COLO668 (cell line): ENCODE measurements around the gene SLC16A4.

Experiments used
- DNase-seq: peaks from one replicate; lab custom pipeline; 2025; ENCODE audit not compliant: unreplicated experiment; lab: John Stamatoyannopoulos, UW

SLC16A4 gene

GRCh38 chr1:110335265-110335664, 55.6 kb downstream of the SLC16A4 start:
- DNase-seq = no peak

DNA sequence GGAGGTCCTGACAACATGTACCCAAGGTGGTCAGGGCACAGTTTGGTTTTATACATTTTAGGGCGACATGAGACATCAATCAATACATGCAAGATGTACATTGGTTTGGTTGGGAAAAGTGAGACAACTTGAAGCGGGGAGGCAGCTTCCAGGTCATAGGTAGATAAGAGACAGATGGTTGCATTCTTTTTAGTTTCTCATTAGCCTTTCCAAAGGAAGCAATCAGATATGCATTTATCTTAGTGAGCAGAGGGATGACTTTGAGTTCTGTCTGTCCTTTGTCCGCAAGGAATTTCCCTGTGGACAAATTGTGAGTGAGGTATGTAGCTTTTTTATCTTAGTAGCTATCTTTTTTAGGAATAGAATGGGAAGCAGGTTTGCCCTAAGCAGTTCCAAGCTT, 62.1 kb downstream of the SLC16A4 start:
- no peak for DNase-seq

GRCh38 chr1:110328274-110328673, 62.6 kb downstream of the SLC16A4 start:
- DNase-seq = no peak

GRCh38 chr1:110326826-110327225, 64.0 kb downstream of the SLC16A4 start:
- DNase-seq = no peak

DNA sequence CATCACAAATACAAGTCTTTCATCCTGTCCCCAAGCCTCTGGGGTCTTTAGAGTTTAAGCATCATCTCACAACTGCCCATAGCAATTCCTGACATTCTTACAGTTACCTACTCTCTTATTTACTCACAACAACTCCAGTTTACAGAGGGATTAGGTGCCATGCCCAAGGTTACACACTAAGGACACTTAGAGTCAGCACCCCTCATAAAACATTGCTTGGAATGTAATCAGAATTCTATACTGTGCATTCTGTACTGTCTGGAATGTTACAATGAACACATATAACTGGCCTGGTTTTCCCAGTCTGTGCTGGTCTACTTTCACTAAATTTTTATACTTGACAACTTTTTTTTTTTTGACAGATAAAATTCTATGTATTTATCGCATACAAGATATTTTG, 66.2 kb downstream of the SLC16A4 start:
- no peak for DNase-seq

GRCh38 chr1:110321846-110322245, 69.0 kb downstream of the SLC16A4 start:
- DNase-seq = no peak

- DNase-seq = no peak
These were observed 69.8 kb downstream of the SLC16A4 start for GRCh38 chr1:110321045-110321444.

DNA sequence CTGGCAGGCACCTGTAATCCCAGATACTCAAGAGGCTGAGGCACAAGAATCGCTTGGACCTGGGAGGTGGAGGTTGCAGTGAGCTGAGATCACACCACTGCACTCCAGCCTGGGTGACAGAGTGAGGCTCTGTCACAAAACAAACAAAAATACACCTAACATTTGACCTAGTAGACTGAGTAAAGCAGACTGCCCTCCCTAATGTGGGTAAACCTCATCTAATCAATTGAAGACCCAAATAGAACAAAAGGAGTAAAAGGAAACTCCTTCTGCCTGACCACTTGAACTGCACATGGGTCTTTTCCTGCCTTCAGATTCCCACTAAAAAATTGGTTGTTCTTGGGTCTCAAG, 70.7 kb downstream of the SLC16A4 start:
- DNase-seq = no peak

- no peak for DNase-seq
These were observed 71.3 kb downstream of the SLC16A4 start for GRCh38 chr1:110319332-110320167.

GRCh38 chr1:110318046-110318445, 72.8 kb downstream of the SLC16A4 start:
- DNase-seq = no peak

DNA sequence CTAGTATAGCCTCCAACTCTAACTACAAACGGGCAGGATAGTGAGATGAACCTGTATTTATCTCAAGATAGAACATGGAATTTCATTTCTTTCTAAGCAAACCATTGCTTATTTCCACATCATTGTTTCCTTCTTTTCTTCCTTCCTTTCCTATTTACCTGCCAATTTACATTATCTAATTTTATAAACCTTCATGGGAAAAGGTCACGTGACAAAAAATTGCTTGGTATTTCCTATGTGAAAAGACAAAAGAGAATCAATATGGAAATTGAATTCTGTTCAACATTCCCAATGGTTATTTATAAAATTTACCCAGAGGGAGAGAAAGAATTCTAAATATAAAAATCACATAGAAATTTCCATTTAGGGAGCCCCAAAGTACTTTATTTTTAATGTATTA, 74.1 kb downstream of the SLC16A4 start:
- no peak for DNase-seq
